ENCODE measurements around the gene AKAP8.
A peak's percentile ranks its signal among the peaks of the same experiment; 100 is the strongest.

AKAP8 gene

GRCh38 chr19:15328312-15328711 lies 51.3 kb downstream of the AKAP8 start:
- no peak for DNase-seq

DNA sequence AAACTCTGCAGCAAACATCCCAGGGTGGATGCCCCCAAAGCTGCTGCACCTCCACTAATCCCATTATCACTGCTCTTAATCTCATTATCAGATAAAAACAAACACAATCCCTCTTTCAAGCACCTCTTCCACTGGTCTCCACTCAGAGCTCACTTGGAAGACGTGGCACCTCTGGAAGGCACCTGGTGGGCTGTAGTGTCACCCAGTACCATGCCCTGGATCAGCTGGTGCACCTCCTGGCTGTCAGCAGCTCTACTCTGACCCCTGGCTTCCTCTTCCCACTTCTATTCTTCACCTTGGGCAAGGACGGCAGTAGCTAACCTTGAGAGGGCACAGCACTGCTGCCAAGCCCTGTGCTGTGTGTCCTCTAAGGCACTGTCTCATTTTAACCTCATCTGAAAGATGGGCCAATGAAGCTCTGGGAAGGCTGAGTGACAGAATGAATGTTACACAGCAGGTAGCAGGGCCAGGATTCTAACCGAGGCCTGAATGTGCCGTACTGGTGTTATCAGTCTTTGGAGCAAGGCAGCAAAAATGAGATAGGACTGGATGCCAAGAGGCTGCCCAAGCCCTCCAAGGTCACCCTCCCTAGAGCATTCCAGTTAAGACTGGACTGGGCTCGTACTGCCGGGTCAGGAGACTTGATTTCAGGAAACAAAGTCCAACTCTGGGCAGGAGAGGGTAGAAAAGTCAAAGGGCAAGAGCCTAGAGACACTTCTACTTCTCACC lies 54.6 kb downstream of the AKAP8 start:
- no peak for DNase-seq

DNA sequence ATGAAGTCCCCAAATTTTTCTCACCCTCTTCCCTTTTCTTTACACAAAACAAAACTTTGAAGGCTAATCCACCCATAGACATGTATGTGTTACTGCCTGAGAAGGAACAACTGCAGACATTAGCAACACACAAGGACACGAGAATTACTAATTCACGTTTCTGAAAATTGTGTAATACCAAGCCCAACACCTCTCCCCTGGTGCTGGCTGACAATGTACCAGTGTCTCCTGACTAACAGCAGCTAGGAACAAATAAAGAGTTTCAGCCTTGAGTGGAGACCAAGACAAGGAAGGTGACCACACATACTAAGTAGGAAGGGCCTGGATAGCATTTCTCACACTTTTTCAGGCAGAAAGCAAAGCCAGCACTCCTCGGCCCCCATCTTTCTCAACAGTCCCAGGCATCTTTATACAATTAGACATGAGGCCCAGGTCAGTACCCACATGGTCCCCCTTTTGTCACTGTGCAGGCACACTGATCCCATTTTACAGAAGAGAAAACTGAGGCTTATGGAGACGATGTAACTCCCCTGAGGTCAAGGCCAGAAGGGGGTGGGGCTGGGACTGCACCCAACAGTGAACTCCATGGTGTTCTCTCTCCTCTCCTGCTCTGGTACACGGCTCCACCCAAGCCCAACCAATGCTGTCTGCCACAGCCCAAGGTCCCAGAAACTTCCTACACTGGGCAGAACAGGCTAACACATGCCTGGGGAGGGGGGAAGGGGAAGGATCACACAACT lies 55.9 kb downstream of the AKAP8 start:
- no peak for DNase-seq

DNA sequence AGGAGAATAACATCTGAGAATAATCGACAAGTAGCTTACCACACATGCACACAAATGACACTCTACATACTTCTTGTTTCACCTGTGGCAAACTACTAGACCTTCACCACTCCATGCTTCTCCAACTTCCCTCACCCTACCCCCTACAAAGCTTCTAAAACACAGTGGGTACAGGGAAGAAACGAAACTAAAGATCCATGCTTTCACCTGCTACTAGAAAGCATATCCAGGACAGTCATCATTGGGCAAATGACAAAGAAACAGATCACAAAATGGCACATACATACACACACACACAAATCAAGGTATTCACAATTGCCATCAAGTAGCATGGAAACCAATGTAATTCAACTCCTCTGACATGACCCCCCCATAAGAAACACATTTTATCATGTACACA lies 57.8 kb downstream of the AKAP8 start:
- DNase-seq = no peak

DNA sequence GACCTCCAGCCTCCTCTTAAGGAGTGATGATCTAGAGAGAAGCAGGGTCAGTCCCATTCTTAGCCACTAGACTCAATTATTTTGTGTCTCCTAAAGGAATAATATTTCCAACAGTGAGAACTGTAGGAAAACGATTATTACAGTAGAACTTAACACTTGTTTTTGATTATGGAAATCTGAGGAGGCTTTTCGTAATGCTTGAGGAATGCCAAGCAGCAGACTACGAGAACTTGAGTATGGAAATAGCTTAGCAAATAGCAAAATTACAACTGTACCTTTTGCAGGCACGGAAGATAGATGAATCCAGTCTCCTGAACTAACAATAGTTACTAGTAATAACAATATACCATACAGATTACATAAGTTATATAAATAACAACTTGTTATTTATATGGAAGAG lies 59.5 kb downstream of the AKAP8 start:
- no peak for DNase-seq

DNA sequence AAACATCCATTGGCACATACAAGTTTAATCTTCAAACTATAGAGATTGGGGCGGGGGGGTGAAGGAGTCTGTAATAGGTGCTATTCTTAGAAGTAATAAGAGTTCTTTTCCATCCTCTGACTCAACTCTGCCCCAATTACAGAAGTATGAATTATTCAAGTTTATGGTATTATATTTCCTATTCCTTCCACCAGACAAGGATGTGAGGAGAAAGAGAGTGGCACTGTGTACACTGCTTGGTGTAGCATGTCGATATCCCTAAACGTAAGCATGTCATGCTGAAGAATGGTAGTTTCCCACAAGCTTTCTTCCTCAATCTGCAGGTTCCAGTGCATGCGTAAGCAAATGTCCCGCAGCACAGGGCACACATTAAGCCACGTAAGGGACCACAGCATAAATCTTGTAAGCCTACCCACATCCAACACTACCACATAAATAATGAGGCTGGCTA lies 61.3 kb downstream of the AKAP8 start:
- DNase-seq = peak; percentile 64

DNA sequence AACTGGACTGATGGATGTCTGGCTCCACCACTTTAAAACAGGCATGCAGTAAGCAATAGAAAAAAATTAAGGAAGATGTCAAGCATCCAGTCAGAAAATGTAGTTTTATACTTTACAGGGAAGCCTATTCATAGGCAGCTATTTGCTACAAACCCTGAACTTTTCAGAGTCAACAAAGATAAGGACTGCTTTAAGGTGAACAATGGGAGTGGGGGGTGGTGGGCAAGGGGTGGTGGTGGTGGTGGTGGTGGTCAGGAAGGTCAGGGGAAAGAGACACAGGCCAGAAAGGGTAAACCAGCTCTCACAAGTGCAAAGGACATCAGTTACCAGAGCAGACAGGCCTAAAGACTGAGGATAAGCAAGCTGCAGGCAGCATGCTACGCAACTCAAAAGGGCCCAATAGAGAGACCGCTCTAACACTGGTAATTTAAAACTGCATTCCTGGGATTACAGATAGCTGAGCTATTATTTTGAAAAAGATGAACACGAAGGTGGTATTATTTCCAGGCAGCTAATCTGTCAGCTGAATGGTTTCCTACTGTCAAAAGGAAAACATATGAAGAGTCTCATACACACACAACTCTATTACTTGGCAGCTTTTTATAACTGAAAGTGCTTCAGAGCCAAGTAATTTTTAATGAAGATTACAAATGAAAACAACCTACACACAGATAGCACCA lies 62.1 kb downstream of the AKAP8 start:
- no peak for DNase-seq

- no peak for DNase-seq
These were observed 63.1 kb downstream of the AKAP8 start for GRCh38 chr19:15316498-15316897.

GRCh38 chr19:15315101-15315500 lies 64.5 kb downstream of the AKAP8 start:
- no peak for DNase-seq

GRCh38 chr19:15313649-15314279 lies 65.8 kb downstream of the AKAP8 start:
- DNase-seq = no peak

DNA sequence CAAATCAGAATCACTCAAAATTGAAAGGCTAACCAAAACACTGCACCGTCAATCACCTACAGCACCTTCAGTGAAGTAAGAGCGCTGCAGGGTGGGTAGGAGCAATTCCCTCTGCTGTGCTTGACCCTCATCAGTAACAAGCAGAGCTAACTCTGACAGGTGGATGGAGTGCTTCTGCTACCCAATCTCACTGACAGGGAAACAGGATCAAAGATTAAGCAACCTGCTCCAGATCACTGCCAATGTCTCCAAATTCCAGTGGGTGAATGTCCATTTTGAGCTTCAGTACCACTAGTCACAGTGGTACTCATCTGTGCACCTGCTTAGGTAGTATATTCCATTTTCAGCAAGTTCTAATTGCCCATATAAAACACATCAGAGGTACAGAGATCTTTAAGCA lies 72.4 kb downstream of the AKAP8 start:
- DNase-seq = no peak

- DNase-seq = no peak
These were observed 73.8 kb downstream of the AKAP8 start for GRCh38 chr19:15305582-15306334.

GRCh38 chr19:15304140-15304705 lies 75.4 kb downstream of the AKAP8 start:
- no peak for DNase-seq

All from CD4-positive, alpha-beta T cell treated with Interleukin-15 for 1 hour (primary cell).